ENCODE measurements around the gene MVD. TPM values are rescaled to one million over a fixed set of nuclear protein-coding genes. Genes with fewer than 3 reads are reported as not detected.
"Not testable (repeated sequence)": the region's sequence is repeated elsewhere in the genome, so short reads cannot be mapped to it uniquely, and the experiment has no call there.

Gene MVD
- total RNA-seq, 4 donors from 2014 or later, result 27.0 to 32.4 (median 29.3) TPM

- no peak for DNase-seq (ENCODE audit: extremely low spot score)
- no peak overlapping the region for H3K4me3 ChIP-seq
- WGBS, result 94% methylated on average over 19 of the region's 19 CpGs
- peaks cover 0 to 8% (median 3%) of the 10 kb centered on the region in 4 donors for H3K36me3 ChIP-seq
- peaks cover 0 to 13% (median 9%) of the 10 kb centered on the region in 4 donors for H3K27me3 ChIP-seq
- H3K9me3 ChIP-seq, result no peaks in the 10 kb centered on the region
- H3K4me1 ChIP-seq, result peaks cover 0 to 26% (median 6%) of the 10 kb centered on the region in 4 donors
- intact Hi-C loops (cut with DNase I), result no loop called here
- TF ChIP-seq CTCF (IDR thresholded peaks at IDR 0.05) (no peak), POLR2AphosphoS5 (IDR thresholded peaks at IDR 0.05) (no peak), POLR2A (IDR thresholded peaks at IDR 0.05; ENCODE audit: low read depth) (no peak), EP300 (IDR thresholded peaks at IDR 0.05) (no peak)
- no peak overlapping the region for H3K27ac ChIP-seq (replicated peaks in 1 of 4)
Observed at GRCh38 chr16:88673716-88674379, 11.0 kb upstream of the MVD start.

GRCh38 chr16:88672776-88673175, 9.9 kb upstream of the MVD start:
- Histone ChIP-seq H3K4me1 (peaks cover 0 to 26% (median 0%) of the 10 kb centered on the region in 4 donors), H3K4me3 (no peak overlapping the region), H3K27ac (replicated peaks in 1 of 4) (no peak overlapping the region), H3K27me3 (peaks cover 0 to 2% (median under 1%) of the 10 kb centered on the region in 4 donors), H3K9me3 (no peaks in the 10 kb centered on the region), H3K36me3 (peaks cover 0 to 11% (median 4%) of the 10 kb centered on the region in 4 donors)
- no peak for DNase-seq (ENCODE audit: extremely low spot score)
- intact Hi-C loops (cut with DNase I), result no loop called here
- WGBS, result 72% methylated on average over 11 of the region's 11 CpGs
- TF ChIP-seq EP300 (IDR thresholded peaks at IDR 0.05) (no peak), POLR2AphosphoS5 (IDR thresholded peaks at IDR 0.05) (no peak), CTCF (IDR thresholded peaks at IDR 0.05) (no peak), POLR2A (IDR thresholded peaks at IDR 0.05; ENCODE audit: low read depth) (no peak)

- Histone ChIP-seq H3K27ac (replicated peaks in 1 of 4) (no peak overlapping the region), H3K27me3 (no peaks in the 10 kb centered on the region), H3K9me3 (no peaks in the 10 kb centered on the region), H3K4me3 (no peak overlapping the region), H3K4me1 (peaks cover 0 to 26% (median 0%) of the 10 kb centered on the region in 4 donors), H3K36me3 (peaks cover 0 to 11% (median 4%) of the 10 kb centered on the region in 4 donors)
- TF ChIP-seq POLR2AphosphoS5 (IDR thresholded peaks at IDR 0.05) (no peak), EP300 (IDR thresholded peaks at IDR 0.05) (no peak), POLR2A (IDR thresholded peaks at IDR 0.05; ENCODE audit: low read depth) (no peak), CTCF (IDR thresholded peaks at IDR 0.05) (no peak)
- intact Hi-C loops (cut with DNase I), result no loop called here
- 85% methylated on average over 3 of the region's 23 CpGs for WGBS
- no peak for DNase-seq (ENCODE audit: extremely low spot score)
Observed at GRCh38 chr16:88671806-88672205, 8.9 kb upstream of the MVD start.

GRCh38 chr16:88669980-88670379, 7.1 kb upstream of the MVD start:
- TF ChIP-seq POLR2A (IDR thresholded peaks at IDR 0.05; ENCODE audit: low read depth), result no peak
- no peak for TF ChIP-seq POLR2AphosphoS5 (IDR thresholded peaks at IDR 0.05)
- no peak for TF ChIP-seq CTCF (IDR thresholded peaks at IDR 0.05)
- TF ChIP-seq EP300 (IDR thresholded peaks at IDR 0.05), result no peak
- DNase-seq (ENCODE audit: extremely low spot score), result no peak
- no peaks in the 10 kb centered on the region for H3K27me3 ChIP-seq
- intact Hi-C loops (cut with DNase I), result no loop called here
- H3K4me3 ChIP-seq, result no peak overlapping the region
- H3K36me3 ChIP-seq, result peaks cover 0 to 11% (median 4%) of the 10 kb centered on the region in 4 donors
- peaks cover 0 to 22% (median 0%) of the 10 kb centered on the region in 4 donors for H3K4me1 ChIP-seq
- 85% methylated on average over 9 of the region's 10 CpGs for WGBS
- no peak overlapping the region for H3K27ac ChIP-seq (replicated peaks in 1 of 4)
- no peaks in the 10 kb centered on the region for H3K9me3 ChIP-seq

GRCh38 chr16:88669493-88669892, 6.6 kb upstream of the MVD start:
- peaks cover 0 to 20% (median 0%) of the 10 kb centered on the region in 4 donors for H3K4me1 ChIP-seq
- H3K27me3 ChIP-seq; H3K4me3 ChIP-seq; H3K27ac ChIP-seq (replicated peaks in 1 of 4); DNase-seq (ENCODE audit: extremely low spot score); H3K9me3 ChIP-seq; intact Hi-C loops (cut with DNase I): not testable (repeated sequence)
- WGBS, result 94% methylated on average over 8 of the region's 8 CpGs
- peaks cover 0 to 11% (median 2%) of the 10 kb centered on the region in 4 donors for H3K36me3 ChIP-seq
